Nephron (organoid): ENCODE measurements around the gene CLDN19.
A peak's percentile ranks its signal among the peaks of the same experiment; 100 is the strongest.

ENCODE experiments used
- H3K27ac Mint-ChIP-seq, 3 experiments: 2 replicates each; pipeline ENCODE4 v1.8.0; 2020; ENCODE audit warnings: mixed read lengths in 3 of 3, mild to moderate bottlenecking in 2 of 3, moderate library complexity in 1 of 3
- H3K27me3 Mint-ChIP-seq: 2 replicates; pipeline ENCODE4 v1.8.0; 2021; ENCODE audit warnings: low read depth, mild to moderate bottlenecking, moderate library complexity, mixed read lengths
- H3K36me3 Mint-ChIP-seq: 2 replicates; pipeline ENCODE4 v1.8.0; 2020; ENCODE audit warnings: low read depth, mixed read lengths
- H3K4me1 Mint-ChIP-seq: 2 replicates; pipeline ENCODE4 v1.8.0; 2020; ENCODE audit warnings: mixed read lengths
- H3K4me3 Mint-ChIP-seq, 3 experiments: 2 replicates each; pipeline ENCODE4 v1.8.0; 2020; ENCODE audit warnings: mild to moderate bottlenecking in 3 of 3, mixed read lengths in 3 of 3, moderate library complexity in 2 of 3
- H3K9me3 Mint-ChIP-seq: 2 replicates; pipeline ENCODE4 v1.8.0; 2020; ENCODE audit warnings: mixed read lengths
- CTCF ChIP-seq, 3 experiments: fragments of 200-600 bp; sonication (generic); IDR thresholded peaks; one replicate each; pipeline ENCODE4 v1.5.0; 2021; ENCODE audit warnings: antibody characterized with exemption in 3 of 3; ENCODE audit not compliant: unreplicated experiment in 3 of 3

The CLDN19 gene

GRCh38 chr1:42698081-42698813 is 41.8 kb downstream of the CLDN19 start:
- H3K27me3 Mint-ChIP-seq, result no peaks in the 10 kb centered on the region
- H3K27ac Mint-ChIP-seq, result no peak overlapping the region
- H3K4me3 Mint-ChIP-seq, result no peak overlapping the region
- peaks cover 2% of the 10 kb centered on the region for H3K4me1 Mint-ChIP-seq
- no peaks in the 10 kb centered on the region for H3K9me3 Mint-ChIP-seq
- H3K36me3 Mint-ChIP-seq, result peaks cover 90% of the 10 kb centered on the region
- no peak for TF ChIP-seq CTCF (IDR thresholded peaks at IDR 0.05; ENCODE audit: unreplicated experiment in 3 of 3)

GRCh38 chr1:42692911-42693310 is 47.1 kb downstream of the CLDN19 start:
- H3K4me3 Mint-ChIP-seq, result peak overlapping the region in 2 of 3 experiments; percentile 2 to 6
- TF ChIP-seq CTCF (IDR thresholded peaks at IDR 0.05; ENCODE audit: unreplicated experiment in 3 of 3), result no peak
- H3K27me3 Mint-ChIP-seq, result no peaks in the 10 kb centered on the region
- H3K36me3 Mint-ChIP-seq, result peaks cover 54% of the 10 kb centered on the region
- peak overlapping the region; percentile 27 to 95 (median 65) for H3K27ac Mint-ChIP-seq
- no peaks in the 10 kb centered on the region for H3K9me3 Mint-ChIP-seq
- H3K4me1 Mint-ChIP-seq, result peaks cover 49% of the 10 kb centered on the region

- TF ChIP-seq CTCF (IDR thresholded peaks at IDR 0.05; ENCODE audit: unreplicated experiment in 3 of 3), result no peak
- H3K9me3 Mint-ChIP-seq, result no peaks in the 10 kb centered on the region
- H3K4me1 Mint-ChIP-seq, result peaks cover 54% of the 10 kb centered on the region
- H3K4me3 Mint-ChIP-seq, result peak overlapping the region in 2 of 3 experiments; percentile 2 to 6
- peaks cover 54% of the 10 kb centered on the region for H3K36me3 Mint-ChIP-seq
- H3K27ac Mint-ChIP-seq, result peak overlapping the region; percentile 27 to 95 (median 65)
- no peaks in the 10 kb centered on the region for H3K27me3 Mint-ChIP-seq
These were observed 47.6 kb downstream of the CLDN19 start for GRCh38 chr1:42692461-42692860.

GRCh38 chr1:42691157-42691498 is 48.9 kb downstream of the CLDN19 start:
- no peak for TF ChIP-seq CTCF (IDR thresholded peaks at IDR 0.05; ENCODE audit: unreplicated experiment in 3 of 3)
- no peaks in the 10 kb centered on the region for H3K9me3 Mint-ChIP-seq
- peaks cover 64% of the 10 kb centered on the region for H3K4me1 Mint-ChIP-seq
- peaks cover 46% of the 10 kb centered on the region for H3K36me3 Mint-ChIP-seq
- no peaks in the 10 kb centered on the region for H3K27me3 Mint-ChIP-seq
- peak overlapping the region in 1 of 3 experiments; percentile 81 for H3K27ac Mint-ChIP-seq
- H3K4me3 Mint-ChIP-seq, result no peak overlapping the region

- Mint-ChIP-seq H3K36me3 (peaks cover 40% of the 10 kb centered on the region), H3K9me3 (no peaks in the 10 kb centered on the region), H3K4me1 (peaks cover 68% of the 10 kb centered on the region), H3K27me3 (no peaks in the 10 kb centered on the region), H3K4me3 (no peak overlapping the region), H3K27ac (peak overlapping the region in 1 of 3 experiments; percentile 81)
- peak in 1 of 3 experiments; percentile 15 for TF ChIP-seq CTCF (IDR thresholded peaks at IDR 0.05; ENCODE audit: unreplicated experiment in 3 of 3)
These were observed 49.4 kb downstream of the CLDN19 start for GRCh38 chr1:42690477-42691156.
